Panc1 (cell line): ENCODE data around the gene TTC3.

Source experiments
- POLR2AphosphoS5 ChIP-seq: IDR thresholded peaks from 2 replicates; pipeline ENCODE4 v1.6.1; 2012; ENCODE audit warnings: mild to moderate bottlenecking, low read depth, low read length, moderate library complexity
- TF ChIP-seq, protein P1 (sequence below): fragments of 450-650 bp; IDR thresholded peaks from 2 replicates; pipeline ENCODE4 v1.5.1; 2017; ENCODE audit warnings: mild to moderate bottlenecking
- TF ChIP-seq, protein P2 (sequence below), 2 experiments: IDR thresholded peaks; 2 replicates each; pipeline ENCODE4 v1.6.1; 2011 to 2012; ENCODE audit warnings: low read depth in 2 of 2, control low read depth in 1 of 2, low read length in 1 of 2, mild to moderate bottlenecking in 1 of 2, moderate library complexity in 1 of 2; ENCODE audit not compliant: insufficient read depth in 1 of 2

DNA sequence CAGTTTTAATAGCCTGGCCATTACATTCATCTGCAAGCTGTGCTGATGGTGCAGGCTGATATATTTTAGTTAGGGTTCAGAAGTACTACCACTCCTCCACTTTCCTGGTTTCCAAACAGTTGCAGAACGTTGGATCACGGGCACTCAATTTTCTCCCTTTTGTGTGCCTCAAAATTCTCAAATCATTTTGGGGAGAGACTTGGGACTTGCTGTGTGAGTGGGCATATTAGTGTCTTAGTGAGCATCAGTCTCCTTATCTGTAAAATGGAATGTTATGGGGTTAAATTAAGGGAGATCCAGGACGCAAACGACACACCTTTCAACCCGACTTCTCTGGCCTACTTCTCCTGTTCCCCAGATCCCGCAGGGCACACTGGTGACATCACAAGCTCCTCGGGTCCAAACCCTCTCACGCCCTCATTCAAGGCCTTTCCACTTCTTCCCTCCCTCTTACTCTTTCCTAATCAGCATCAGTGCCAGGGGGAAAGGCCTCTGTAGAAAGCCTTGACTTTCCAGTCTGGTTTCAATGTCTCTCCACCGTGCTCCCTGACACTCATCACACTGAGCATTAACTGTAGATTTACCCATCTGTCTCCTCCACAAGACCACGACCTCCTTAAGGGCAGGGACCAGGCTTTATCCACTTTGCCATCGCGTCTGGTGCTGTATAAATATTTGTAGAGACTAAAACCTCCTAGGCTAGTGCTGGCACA, 1.3 kb upstream of the TTC3 start:
- TF ChIP-seq, protein P1, sequence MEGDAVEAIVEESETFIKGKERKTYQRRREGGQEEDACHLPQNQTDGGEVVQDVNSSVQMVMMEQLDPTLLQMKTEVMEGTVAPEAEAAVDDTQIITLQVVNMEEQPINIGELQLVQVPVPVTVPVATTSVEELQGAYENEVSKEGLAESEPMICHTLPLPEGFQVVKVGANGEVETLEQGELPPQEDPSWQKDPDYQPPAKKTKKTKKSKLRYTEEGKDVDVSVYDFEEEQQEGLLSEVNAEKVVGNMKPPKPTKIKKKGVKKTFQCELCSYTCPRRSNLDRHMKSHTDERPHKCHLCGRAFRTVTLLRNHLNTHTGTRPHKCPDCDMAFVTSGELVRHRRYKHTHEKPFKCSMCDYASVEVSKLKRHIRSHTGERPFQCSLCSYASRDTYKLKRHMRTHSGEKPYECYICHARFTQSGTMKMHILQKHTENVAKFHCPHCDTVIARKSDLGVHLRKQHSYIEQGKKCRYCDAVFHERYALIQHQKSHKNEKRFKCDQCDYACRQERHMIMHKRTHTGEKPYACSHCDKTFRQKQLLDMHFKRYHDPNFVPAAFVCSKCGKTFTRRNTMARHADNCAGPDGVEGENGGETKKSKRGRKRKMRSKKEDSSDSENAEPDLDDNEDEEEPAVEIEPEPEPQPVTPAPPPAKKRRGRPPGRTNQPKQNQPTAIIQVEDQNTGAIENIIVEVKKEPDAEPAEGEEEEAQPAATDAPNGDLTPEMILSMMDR = no peak
- TF ChIP-seq, protein P2, sequence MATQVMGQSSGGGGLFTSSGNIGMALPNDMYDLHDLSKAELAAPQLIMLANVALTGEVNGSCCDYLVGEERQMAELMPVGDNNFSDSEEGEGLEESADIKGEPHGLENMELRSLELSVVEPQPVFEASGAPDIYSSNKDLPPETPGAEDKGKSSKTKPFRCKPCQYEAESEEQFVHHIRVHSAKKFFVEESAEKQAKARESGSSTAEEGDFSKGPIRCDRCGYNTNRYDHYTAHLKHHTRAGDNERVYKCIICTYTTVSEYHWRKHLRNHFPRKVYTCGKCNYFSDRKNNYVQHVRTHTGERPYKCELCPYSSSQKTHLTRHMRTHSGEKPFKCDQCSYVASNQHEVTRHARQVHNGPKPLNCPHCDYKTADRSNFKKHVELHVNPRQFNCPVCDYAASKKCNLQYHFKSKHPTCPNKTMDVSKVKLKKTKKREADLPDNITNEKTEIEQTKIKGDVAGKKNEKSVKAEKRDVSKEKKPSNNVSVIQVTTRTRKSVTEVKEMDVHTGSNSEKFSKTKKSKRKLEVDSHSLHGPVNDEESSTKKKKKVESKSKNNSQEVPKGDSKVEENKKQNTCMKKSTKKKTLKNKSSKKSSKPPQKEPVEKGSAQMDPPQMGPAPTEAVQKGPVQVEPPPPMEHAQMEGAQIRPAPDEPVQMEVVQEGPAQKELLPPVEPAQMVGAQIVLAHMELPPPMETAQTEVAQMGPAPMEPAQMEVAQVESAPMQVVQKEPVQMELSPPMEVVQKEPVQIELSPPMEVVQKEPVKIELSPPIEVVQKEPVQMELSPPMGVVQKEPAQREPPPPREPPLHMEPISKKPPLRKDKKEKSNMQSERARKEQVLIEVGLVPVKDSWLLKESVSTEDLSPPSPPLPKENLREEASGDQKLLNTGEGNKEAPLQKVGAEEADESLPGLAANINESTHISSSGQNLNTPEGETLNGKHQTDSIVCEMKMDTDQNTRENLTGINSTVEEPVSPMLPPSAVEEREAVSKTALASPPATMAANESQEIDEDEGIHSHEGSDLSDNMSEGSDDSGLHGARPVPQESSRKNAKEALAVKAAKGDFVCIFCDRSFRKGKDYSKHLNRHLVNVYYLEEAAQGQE (IDR thresholded peaks at IDR 0.05; ENCODE audit: insufficient read depth in 1 of 2, low read depth in 2 of 2, low read length in 1 of 2) = no peak
- TF ChIP-seq POLR2AphosphoS5 = no peak
